GM21786 (cell line): ENCODE measurements around the gene ELP1.

ENCODE experiments used
- ATAC-seq: cut with Tn5 transposase; IDR thresholded peaks from one replicate; pipeline ENCODE4 v1.9.1; 2021; ENCODE audit not compliant: unreplicated experiment

ELP1 gene

DNA sequence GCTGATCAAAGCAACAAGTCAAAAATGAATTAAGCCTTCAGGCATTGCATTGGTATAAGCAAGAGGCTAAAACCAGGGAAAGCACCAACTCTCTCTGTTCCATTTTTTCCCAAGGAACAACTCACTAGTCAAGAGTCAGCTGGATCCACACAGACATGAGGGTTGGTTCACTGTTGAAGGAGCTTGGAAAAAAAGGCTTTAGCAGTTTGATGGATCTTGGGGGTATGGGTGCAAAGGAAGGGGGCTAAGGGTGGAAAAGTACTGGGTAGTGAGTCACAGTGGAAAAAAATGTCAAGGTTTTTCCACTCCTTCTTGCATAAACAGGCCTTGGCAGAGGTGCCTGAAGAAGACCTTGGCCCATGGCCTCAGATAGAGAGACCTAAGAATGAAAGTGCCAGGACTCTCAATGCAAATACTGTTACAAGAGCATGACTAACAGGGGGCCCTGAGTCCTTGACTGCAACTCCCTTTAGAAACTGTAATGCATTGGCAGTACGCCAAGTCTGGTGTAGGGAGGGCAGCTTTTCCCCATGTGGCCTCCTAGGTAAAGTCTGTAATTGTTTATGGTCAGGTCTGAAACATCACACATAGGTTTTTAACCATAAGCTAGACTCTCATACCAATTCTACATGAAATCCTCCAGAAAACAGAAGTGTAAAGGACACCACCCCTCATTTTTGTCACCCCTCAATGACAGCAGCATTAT lies 48.1 kb downstream of the ELP1 start:
- peak; percentile 99 for ATAC-seq

- no peak for ATAC-seq
Observed at GRCh38 chr9:108884701-108885100, 49.2 kb downstream of the ELP1 start.

DNA sequence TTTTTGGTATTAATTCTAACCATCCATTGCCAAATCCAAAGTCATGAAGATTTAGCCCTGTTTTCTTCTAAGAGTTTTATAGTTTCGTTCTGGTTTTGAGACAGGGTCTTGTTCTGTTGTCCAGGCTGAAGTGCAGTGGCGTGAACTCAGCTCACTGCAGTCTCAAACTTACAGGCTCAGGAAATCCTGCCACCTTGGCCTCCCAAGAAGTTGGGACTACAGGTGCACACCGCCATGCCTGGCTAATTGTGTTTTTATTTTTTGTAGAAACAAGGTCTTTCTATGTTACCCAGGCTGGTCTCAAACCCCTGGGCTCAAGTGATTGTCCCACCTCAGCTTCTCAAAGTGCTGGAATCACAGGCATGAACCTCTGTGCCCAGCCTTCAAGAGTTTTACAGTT lies 50.8 kb downstream of the ELP1 start:
- ATAC-seq, result no peak

- no peak for ATAC-seq
Observed at GRCh38 chr9:108882052-108882888, 51.7 kb downstream of the ELP1 start.

GRCh38 chr9:108880738-108881316 lies 53.1 kb downstream of the ELP1 start:
- ATAC-seq, result no peak

- ATAC-seq, result no peak
Observed at GRCh38 chr9:108877524-108877923, 56.4 kb downstream of the ELP1 start.

GRCh38 chr9:108876425-108876824 lies 57.5 kb downstream of the ELP1 start:
- ATAC-seq, result no peak

DNA sequence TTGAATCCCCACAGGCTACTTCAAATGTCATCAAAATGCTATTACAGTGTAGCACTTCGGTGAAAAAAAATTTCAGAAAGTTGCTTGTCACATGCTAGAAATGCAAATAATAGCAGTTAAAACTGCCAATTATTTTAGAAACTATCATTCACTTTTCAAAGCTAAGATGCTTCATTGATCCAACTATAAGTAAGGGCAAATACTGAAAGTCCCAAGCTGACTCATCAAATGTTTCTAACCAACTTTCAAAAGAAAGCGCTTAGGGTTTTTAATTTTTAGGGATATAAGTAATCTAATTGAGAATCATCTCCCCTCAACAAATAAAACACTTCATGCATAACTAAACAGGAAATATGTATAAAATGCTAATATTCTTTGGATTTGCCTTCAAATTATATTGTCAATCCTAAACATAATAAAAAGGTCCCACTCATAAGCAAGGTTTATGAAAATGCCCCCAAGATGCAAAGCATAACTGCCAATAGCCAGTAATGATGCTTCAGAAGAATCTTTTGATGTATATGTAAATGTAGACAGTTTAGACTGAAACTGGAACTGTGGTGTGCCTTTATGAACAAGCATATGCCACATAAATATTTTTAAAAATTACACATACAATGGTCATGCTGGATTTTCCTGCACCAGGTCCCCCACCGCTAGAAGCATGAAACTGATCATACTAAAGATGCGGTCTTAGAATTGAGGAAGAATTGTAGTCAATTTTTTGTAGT lies 59.7 kb downstream of the ELP1 start:
- peak; percentile 53 for ATAC-seq

- no peak for ATAC-seq
Observed at GRCh38 chr9:108869092-108869725, 64.7 kb downstream of the ELP1 start.

DNA sequence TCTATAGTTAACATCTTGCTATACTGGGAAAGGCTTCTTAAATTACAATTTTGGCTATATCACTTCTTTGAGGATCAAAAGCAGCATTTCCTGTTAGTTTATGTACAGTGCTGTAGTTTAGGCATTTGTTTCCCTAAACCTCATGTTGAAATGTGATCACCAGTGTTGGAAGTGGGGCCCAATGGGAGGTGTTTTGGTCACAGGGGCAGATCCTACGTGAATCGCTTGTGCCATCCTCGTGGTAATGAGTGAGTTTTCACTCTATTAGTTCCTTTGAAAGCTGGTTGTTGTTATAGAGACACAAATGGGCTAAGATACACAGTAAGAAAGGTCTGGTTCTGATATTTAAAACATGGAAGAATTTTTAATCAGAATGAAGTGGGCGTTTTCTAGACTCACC lies 66.1 kb downstream of the ELP1 start:
- no peak for ATAC-seq

DNA sequence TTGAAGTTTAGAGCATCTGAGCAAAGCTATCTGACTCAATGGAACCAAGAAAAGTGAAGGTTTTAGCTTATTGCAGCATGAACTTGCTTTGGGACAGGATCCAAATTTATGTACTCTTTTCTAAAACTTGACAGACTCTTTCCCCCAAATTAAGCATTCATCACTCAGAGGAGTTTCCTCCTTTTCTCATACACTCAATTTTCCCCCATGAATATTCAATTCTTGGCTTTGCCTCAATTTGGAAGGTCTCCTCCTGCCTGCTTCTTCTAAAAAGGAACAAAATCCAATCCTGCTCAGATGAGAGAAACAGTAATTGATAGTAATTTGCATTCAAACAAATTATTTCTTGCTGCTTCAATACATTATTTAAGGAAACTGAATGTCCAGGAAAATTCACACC lies 66.8 kb downstream of the ELP1 start:
- no peak for ATAC-seq

GRCh38 chr9:108866001-108866420 lies 67.9 kb downstream of the ELP1 start:
- ATAC-seq, result no peak

- ATAC-seq, result no peak
Observed at GRCh38 chr9:108865037-108865436, 68.9 kb downstream of the ELP1 start.

DNA sequence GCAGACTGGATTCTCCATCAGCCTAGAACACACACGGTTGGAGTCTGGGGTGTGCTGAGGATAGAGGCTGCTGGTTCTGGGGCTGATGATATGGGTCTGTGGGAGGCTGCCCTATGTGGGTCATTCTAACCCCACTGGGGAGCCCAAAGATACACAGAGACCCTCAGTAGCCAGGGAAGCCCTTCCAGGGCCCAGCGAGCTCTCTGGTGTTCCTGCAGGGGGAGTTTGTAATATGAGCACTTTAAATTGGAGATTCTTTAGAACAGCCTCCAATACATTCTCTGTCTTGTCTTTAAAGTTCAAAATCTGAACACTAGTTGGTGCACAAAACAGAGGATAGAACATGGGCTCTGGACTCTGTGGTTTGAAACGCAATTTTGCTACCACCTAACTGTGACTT lies 69.5 kb downstream of the ELP1 start:
- no peak for ATAC-seq

- no peak for ATAC-seq
Observed at GRCh38 chr9:108863891-108864290, 70.0 kb downstream of the ELP1 start.

GRCh38 chr9:108861997-108862396 lies 71.9 kb downstream of the ELP1 start, which contains the start of gene ACTL7A:
Gene ACTL7A, plus strand, starts transcription at chr9:108862266. Its CDS starts 57 bp downstream, at chr9:108862323.
- ATAC-seq, result no peak

- ATAC-seq, result no peak
Observed at GRCh38 chr9:108861464-108861863, 72.5 kb downstream of the ELP1 start.

DNA sequence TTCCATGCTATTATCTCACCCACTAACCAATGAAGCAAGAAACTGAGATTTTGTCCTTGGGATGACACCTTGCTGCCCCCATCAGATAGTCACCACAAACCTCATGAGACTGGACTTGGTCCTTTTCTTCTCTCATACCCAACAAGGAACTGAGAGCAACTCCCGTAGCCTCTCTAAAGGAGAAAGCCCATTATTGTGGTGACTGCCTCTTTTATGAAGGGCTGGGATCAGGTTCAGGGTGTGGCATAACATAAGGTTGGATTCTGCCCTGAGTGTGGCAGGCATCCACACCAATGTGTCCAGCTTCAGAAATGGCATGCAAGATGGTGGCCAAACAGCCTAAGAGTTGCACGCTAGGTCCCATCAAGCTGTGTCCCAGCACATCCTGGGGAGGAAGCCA lies 73.2 kb downstream of the ELP1 start:
- ATAC-seq, result no peak

GRCh38 chr9:108860354-108860753 lies 73.6 kb downstream of the ELP1 start:
- ATAC-seq, result no peak

DNA sequence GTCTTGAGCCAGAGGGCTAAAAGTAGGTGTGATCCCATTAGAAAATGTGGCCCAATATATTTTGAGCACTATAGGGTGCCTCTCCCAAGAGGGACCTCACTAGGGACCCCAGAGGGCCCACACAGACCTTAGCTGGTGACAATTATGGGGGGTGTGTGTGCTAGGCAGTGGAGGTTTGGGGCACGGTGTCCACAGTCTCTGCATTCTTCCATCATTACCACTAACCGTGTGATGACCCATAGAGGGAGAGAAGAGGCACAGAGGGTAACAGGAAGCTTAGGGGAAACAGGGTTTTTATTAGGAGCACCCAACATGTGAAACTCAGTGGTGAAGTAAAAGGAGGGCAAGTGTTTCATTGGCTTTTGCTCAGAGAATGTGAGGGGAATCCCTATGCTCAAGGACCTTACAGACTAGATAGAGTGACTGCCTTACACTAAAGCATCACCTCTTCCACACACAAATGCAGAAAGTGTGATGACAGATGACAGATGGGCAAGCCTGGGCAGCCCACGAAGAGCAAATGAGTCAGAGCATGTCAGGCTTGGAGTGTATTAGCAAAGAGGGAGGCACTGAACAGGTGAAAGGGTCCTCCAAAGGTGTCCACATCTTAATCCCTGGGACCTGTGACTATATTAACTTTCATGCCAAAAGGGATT lies 74.3 kb downstream of the ELP1 start:
- ATAC-seq, result peak; percentile 78
